Caki2 (cell line): ENCODE results near the gene RNF215. TPM values are rescaled to one million over a fixed set of nuclear protein-coding genes. Genes with fewer than 3 reads are reported as not detected.
A peak's percentile ranks its signal among the peaks of the same experiment; 100 is the strongest.

Experiments used
- DNase-seq: peaks from one replicate; pipeline ENCODE4 v3.0.0-alpha.2; 2015; ENCODE audit warnings: low read depth
- in situ Hi-C: cut with HindIII; loops from 2 replicates; pipeline ENCODE4 v1.10.0; 2016; ENCODE audit warnings: low sequenced_read_pairs, low pct_unique_long_range_greater_than_20kb, mixed read lengths
- total RNA-seq: library from RNA; depleted of rRNA; stranded (reverse); fragments of >200 nt; shearing (Covaris generic); gene quantifications from 2 replicates; pipeline ENCODE4 v1.2.3, GENCODE V29; 2014; ENCODE audit warnings: low replicate concordance

RNF215 gene
- total RNA-seq, 1 experiment from 2014 or later, result 91.7 TPM

GRCh38 chr22:30399718-30400117, 12.5 kb upstream of the RNF215 start:
- in situ Hi-C loops, result no loop called here
- DNase-seq, result no peak

GRCh38 chr22:30398685-30399680, 11.8 kb upstream of the RNF215 start:
- in situ Hi-C loops, result no loop called here
- DNase-seq, result no peak

- in situ Hi-C loops, result no loop called here
- no peak for DNase-seq
These were observed 10.7 kb upstream of the RNF215 start for GRCh38 chr22:30397656-30398635.

GRCh38 chr22:30396871-30397655, 9.9 kb upstream of the RNF215 start, which contains the start of gene SEC14L2:
Gene SEC14L2, plus strand, starts transcription at chr22:30397018. Its CDS starts 99 bp downstream, at chr22:30397117.
- DNase-seq, result peak; percentile 62
- in situ Hi-C loops, result no loop called here

- DNase-seq, result no peak
- in situ Hi-C loops, result no loop called here
These were observed 6.7 kb upstream of the RNF215 start for GRCh38 chr22:30393885-30394284.

- in situ Hi-C loops, result no loop called here
- DNase-seq, result no peak
These were observed 6.1 kb upstream of the RNF215 start for GRCh38 chr22:30393322-30393680.

GRCh38 chr22:30392661-30393321, 5.6 kb upstream of the RNF215 start:
- in situ Hi-C loops, result no loop called here
- peak; percentile 28 for DNase-seq

GRCh38 chr22:30390974-30391691, 3.9 kb upstream of the RNF215 start:
- in situ Hi-C loops, result no loop called here
- peak; percentile 76 for DNase-seq

GRCh38 chr22:30386608-30386959, 627 bp downstream of the RNF215 start:
- DNase-seq, result no peak
- in situ Hi-C loops, result loop anchor here (10.0 kb wide), 1 partner anchor 102 kb away; the partner anchor contains the start of gene CASTOR1

- no peak for DNase-seq
- in situ Hi-C loops, result loop anchor here (10.0 kb wide), 1 partner anchor 101 kb away; the partner anchor contains the start of gene CASTOR1
These were observed 1.3 kb downstream of the RNF215 start for GRCh38 chr22:30385942-30386341.

GRCh38 chr22:30383061-30383460, 4.2 kb downstream of the RNF215 start:
- DNase-seq, result no peak
- in situ Hi-C loops, result loop anchor here (10.0 kb wide), 1 partner anchor 98 kb away; the partner anchor contains the start of gene CASTOR1

- in situ Hi-C loops, result loop anchor here (10.0 kb wide), 1 partner anchor 98 kb away; the partner anchor contains the start of gene CASTOR1
- no peak for DNase-seq
These were observed 4.9 kb downstream of the RNF215 start for GRCh38 chr22:30382340-30382739.

GRCh38 chr22:30381264-30381663, 5.9 kb downstream of the RNF215 start:
- in situ Hi-C loops, result loop anchor here (10.0 kb wide), 1 partner anchor 96 kb away; the partner anchor contains the start of gene CASTOR1
- DNase-seq, result no peak

- in situ Hi-C loops, result loop anchor here (10.0 kb wide), 1 partner anchor 95 kb away; the partner anchor contains the start of gene CASTOR1
These were observed 7.2 kb downstream of the RNF215 start for GRCh38 chr22:30380011-30380410.

GRCh38 chr22:30375312-30375849, 11.8 kb downstream of the RNF215 start:
- no peak for DNase-seq
- in situ Hi-C loops, result no loop called here

More at GRCh38 chr22:30380011-30380410, 7.2 kb downstream of the RNF215 start:
- no peak for DNase-seq
